H9 (cell line): ENCODE measurements around the gene FBLN7. TPM values are rescaled to one million over a fixed set of nuclear protein-coding genes. Genes with fewer than 3 reads are reported as not detected.

Experiments
- DNase-seq: peaks from one replicate; pipeline ENCODE4 v3.0.0-alpha.2; 2017
- H2AFZ ChIP-seq: one replicate; pipeline ENCODE4 v1.6.1; 2013; ENCODE audit warnings: mild to moderate bottlenecking, low read length, control low read depth, moderate library complexity
- H2AK5ac ChIP-seq: 2 replicates; pipeline ENCODE4 v1.6.1; 2013; ENCODE audit warnings: low read length, control low read depth, mixed read lengths; ENCODE audit not compliant: insufficient read length
- H2BK120ac ChIP-seq: one replicate; pipeline ENCODE4 v1.6.1; 2013; ENCODE audit warnings: low read depth, mild to moderate bottlenecking, low read length, control low read depth, inconsistent platforms; ENCODE audit not compliant: poor library complexity, severe bottlenecking
- H2BK12ac ChIP-seq: 2 replicates; pipeline ENCODE4 v1.6.1; 2013; ENCODE audit warnings: low read length, control low read depth, mixed read lengths, low read depth; ENCODE audit not compliant: insufficient read length
- H2BK15ac ChIP-seq: 2 replicates; pipeline ENCODE4 v1.6.1; 2013; ENCODE audit warnings: low read depth, low read length, control low read depth
- H2BK20ac ChIP-seq: one replicate; pipeline ENCODE4 v1.6.1; 2013; ENCODE audit warnings: low read depth, mild to moderate bottlenecking, low read length, control low read depth, inconsistent platforms; ENCODE audit not compliant: poor library complexity, severe bottlenecking
- H2BK5ac ChIP-seq: 2 replicates; pipeline ENCODE4 v1.6.1; 2013; ENCODE audit warnings: low read length, control low read depth, mixed read lengths; ENCODE audit not compliant: insufficient read length
- H3K14ac ChIP-seq: 2 replicates; pipeline ENCODE4 v1.6.1; 2013; ENCODE audit warnings: low read length, control low read depth; ENCODE audit not compliant: insufficient read depth
- H3K18ac ChIP-seq: 2 replicates; pipeline ENCODE4 v1.6.1; 2013; ENCODE audit warnings: low read depth, mild to moderate bottlenecking, mixed read lengths, low read length, control low read depth; ENCODE audit not compliant: insufficient read length
- H3K23ac ChIP-seq: 2 replicates; pipeline ENCODE4 v1.6.1; 2013; ENCODE audit warnings: low read length, control low read depth, mixed read lengths, low read depth; ENCODE audit not compliant: insufficient read length
- H3K23me2 ChIP-seq: 2 replicates; pipeline ENCODE4 v1.6.1; 2013; ENCODE audit warnings: low read depth, mild to moderate bottlenecking, mixed read lengths, low read length, control low read depth; ENCODE audit not compliant: insufficient read length, poor library complexity, severe bottlenecking
- H3K27ac ChIP-seq: 2 replicates; pipeline ENCODE4 v1.5.1; 2013; ENCODE audit warnings: low read length, control low read depth, mixed read lengths, low read depth; ENCODE audit not compliant: insufficient read length
- H3K27me3 ChIP-seq: 2 replicates; pipeline ENCODE4 v1.6.1; 2013; ENCODE audit warnings: low read length, control low read depth, inconsistent platforms; ENCODE audit not compliant: insufficient read depth
- H3K4ac ChIP-seq: 2 replicates; pipeline ENCODE4 v1.6.1; 2013; ENCODE audit warnings: low read depth, mild to moderate bottlenecking, control low read depth, inconsistent platforms, low read length, moderate library complexity
- H3K4me1 ChIP-seq: 2 replicates; pipeline ENCODE4 v1.6.1; 2013; ENCODE audit warnings: low read length, control low read depth, inconsistent platforms; ENCODE audit not compliant: insufficient read depth
- H3K4me2 ChIP-seq: 2 replicates; pipeline ENCODE4 v1.6.1; 2013; ENCODE audit warnings: low read length, control low read depth, mixed read lengths; ENCODE audit not compliant: insufficient read length, insufficient read depth
- H3K56ac ChIP-seq: 2 replicates; pipeline ENCODE4 v1.6.1; 2013; ENCODE audit warnings: low read depth, mild to moderate bottlenecking, mixed read lengths, low read length, control low read depth; ENCODE audit not compliant: insufficient read length
- H3K79me1 ChIP-seq: 2 replicates; pipeline ENCODE4 v1.6.1; 2013; ENCODE audit warnings: low read depth, mild to moderate bottlenecking, moderate library complexity, low read length, control low read depth, inconsistent platforms; ENCODE audit not compliant: insufficient read depth, poor library complexity, severe bottlenecking
- H3K79me2 ChIP-seq: 2 replicates; pipeline ENCODE4 v1.6.1; 2013; ENCODE audit warnings: low read length, control low read depth, inconsistent platforms; ENCODE audit not compliant: insufficient read depth
- H3K9ac ChIP-seq: 2 replicates; pipeline ENCODE4 v1.6.1; 2013; ENCODE audit warnings: low read length, control low read depth, mixed read lengths; ENCODE audit not compliant: insufficient read length; ENCODE audit errors: extremely low read depth
- H3K9me3 ChIP-seq: one replicate; pipeline ENCODE4 v1.6.1; 2013; ENCODE audit warnings: low read depth, low read length, inconsistent platforms; ENCODE audit not compliant: control insufficient read depth
- H3T11ph ChIP-seq: one replicate; pipeline ENCODE4 v1.6.1; 2013; ENCODE audit warnings: mild to moderate bottlenecking, low read length, control low read depth, inconsistent platforms
- H4K20me1 ChIP-seq: one replicate; pipeline ENCODE4 v1.6.1; 2013; ENCODE audit not compliant: control insufficient read depth, insufficient read length, insufficient read depth
- H4K5ac ChIP-seq: 2 replicates; pipeline ENCODE4 v1.6.1; 2013; ENCODE audit warnings: low read depth, mild to moderate bottlenecking, mixed read lengths, low read length, control low read depth; ENCODE audit not compliant: insufficient read length
- H4K8ac ChIP-seq: replicated peaks from 2 replicates; pipeline ENCODE4 v1.6.1; 2013; ENCODE audit warnings: low read length, control low read depth, mixed read lengths, low read depth; ENCODE audit not compliant: insufficient read length
- H4K91ac ChIP-seq: 2 replicates; pipeline ENCODE4 v1.6.1; 2013; ENCODE audit warnings: low read depth, mild to moderate bottlenecking, moderate library complexity, mixed read lengths, low read length, control low read depth; ENCODE audit not compliant: insufficient read length
- H3K27ac Mint-ChIP-seq, 3 experiments: 2 replicates in 2 of 3; 3 replicates in 1 of 3; pipeline ENCODE4 v1.8.0; 2020 to 2021; ENCODE audit warnings: mixed read lengths in 3 of 3, mild to moderate bottlenecking in 1 of 3, moderate library complexity in 1 of 3
- H3K27me3 Mint-ChIP-seq: 2 replicates; pipeline ENCODE4 v1.8.0; 2021; ENCODE audit warnings: low read depth, mild to moderate bottlenecking, moderate library complexity, mixed read lengths
- H3K36me3 Mint-ChIP-seq, 3 experiments: 2 replicates in 2 of 3; 3 replicates in 1 of 3; pipeline ENCODE4 v1.8.0; 2020 to 2021; ENCODE audit warnings: low read depth in 3 of 3, mixed read lengths in 3 of 3; ENCODE audit not compliant: insufficient read depth in 1 of 3
- H3K4me1 Mint-ChIP-seq, 2 experiments: 2 replicates each; pipeline ENCODE4 v1.8.0; 2020; ENCODE audit warnings: mixed read lengths in 2 of 2
- H3K4me3 Mint-ChIP-seq, 2 experiments: 2 replicates in 1 of 2; 3 replicates in 1 of 2; pipeline ENCODE4 v1.8.0; 2020 to 2021; ENCODE audit warnings: mild to moderate bottlenecking in 2 of 2, mixed read lengths in 2 of 2, moderate library complexity in 1 of 2
- H3K9me3 Mint-ChIP-seq, 2 experiments: 2 replicates in 1 of 2; 3 replicates in 1 of 2; pipeline ENCODE4 v1.8.0; 2020; ENCODE audit warnings: mild to moderate bottlenecking in 2 of 2, mixed read lengths in 2 of 2, moderate library complexity in 1 of 2
- WGBS: extraction: QIAGEN DNeasy Blood & Tissue Kit; methylation state at CpG from one replicate; pipeline ENCODE4 v1.1.7; 2013; ENCODE audit warnings: missing lambda C conversion rate, low lambda C conversion rate, mixed read lengths; ENCODE audit not compliant: insufficient read length; ENCODE audit errors: extremely low coverage; 5-methylcytosine and 5-hydroxymethylcytosine counted together
- total RNA-seq: library from RNA; stranded (reverse); gene quantifications from 2 replicates; pipeline ENCODE4 v1.2.1, GENCODE V29; 2021
- TF ChIP-seq, protein P1 (sequence below): fragments of 200-600 bp; sonication (generic); conservative IDR thresholded peaks from 3 replicates; pipeline ENCODE4 v1.8.0; 2021; ENCODE audit warnings: antibody characterized with exemption, mild to moderate bottlenecking

Gene FBLN7
- total RNA-seq, 1 experiment from 2014 or later = 1.3 TPM

DNA sequence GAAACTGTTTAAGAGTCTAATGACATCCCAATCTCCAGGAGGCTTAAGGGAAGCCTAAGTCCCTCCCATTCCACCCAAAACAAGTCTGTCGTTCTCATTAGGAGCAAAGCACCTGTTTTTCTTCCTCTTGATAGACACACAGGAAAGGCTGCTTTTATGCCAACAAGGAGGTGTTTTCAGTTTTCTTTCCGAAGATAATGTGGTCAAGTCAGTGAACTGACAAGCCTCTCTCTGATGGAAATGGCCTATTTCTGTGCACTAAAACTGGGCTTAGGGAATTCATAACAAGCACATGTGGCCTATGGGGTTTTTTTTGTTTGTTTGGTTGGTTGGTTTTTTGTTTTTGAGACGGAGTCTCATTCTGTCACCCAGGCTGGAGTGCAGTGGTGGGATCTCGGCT, 36.2 kb downstream of the FBLN7 start:
- Histone ChIP-seq H3K14ac (no peak overlapping the region), H2BK20ac (no peak overlapping the region), H3K79me1 (no peaks in the 10 kb centered on the region), H4K5ac (no peak overlapping the region), H3K27me3 (no peaks in the 10 kb centered on the region), H2AK5ac (no peak overlapping the region), H2AFZ (no peak overlapping the region), H3K23me2 (no peaks in the 10 kb centered on the region), H3K23ac (no peak overlapping the region), H3K27ac (no peak overlapping the region), H2BK15ac (no peak overlapping the region), H3K4ac (no peak overlapping the region), H2BK120ac (no peak overlapping the region), H3K18ac (no peak overlapping the region), H3K9me3 (no peaks in the 10 kb centered on the region), H3K9ac (no peak overlapping the region), H3T11ph (no peak overlapping the region), H3K4me2 (no peak overlapping the region), H3K56ac (no peak overlapping the region), H4K91ac (no peak overlapping the region), H4K8ac (no peak overlapping the region), H4K20me1 (no peaks in the 10 kb centered on the region), H2BK5ac (no peak overlapping the region), H3K79me2 (no peaks in the 10 kb centered on the region), H2BK12ac (no peak overlapping the region), H3K4me1 (no peaks in the 10 kb centered on the region; the same call in 1 of the 2 replicates)
- TF ChIP-seq, protein P1, sequence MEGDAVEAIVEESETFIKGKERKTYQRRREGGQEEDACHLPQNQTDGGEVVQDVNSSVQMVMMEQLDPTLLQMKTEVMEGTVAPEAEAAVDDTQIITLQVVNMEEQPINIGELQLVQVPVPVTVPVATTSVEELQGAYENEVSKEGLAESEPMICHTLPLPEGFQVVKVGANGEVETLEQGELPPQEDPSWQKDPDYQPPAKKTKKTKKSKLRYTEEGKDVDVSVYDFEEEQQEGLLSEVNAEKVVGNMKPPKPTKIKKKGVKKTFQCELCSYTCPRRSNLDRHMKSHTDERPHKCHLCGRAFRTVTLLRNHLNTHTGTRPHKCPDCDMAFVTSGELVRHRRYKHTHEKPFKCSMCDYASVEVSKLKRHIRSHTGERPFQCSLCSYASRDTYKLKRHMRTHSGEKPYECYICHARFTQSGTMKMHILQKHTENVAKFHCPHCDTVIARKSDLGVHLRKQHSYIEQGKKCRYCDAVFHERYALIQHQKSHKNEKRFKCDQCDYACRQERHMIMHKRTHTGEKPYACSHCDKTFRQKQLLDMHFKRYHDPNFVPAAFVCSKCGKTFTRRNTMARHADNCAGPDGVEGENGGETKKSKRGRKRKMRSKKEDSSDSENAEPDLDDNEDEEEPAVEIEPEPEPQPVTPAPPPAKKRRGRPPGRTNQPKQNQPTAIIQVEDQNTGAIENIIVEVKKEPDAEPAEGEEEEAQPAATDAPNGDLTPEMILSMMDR = no peak
- H3K4me1 Mint-ChIP-seq = peaks cover 0 to under 1% of the 10 kb centered on the region in 2 experiments; a peak in 1 of 4 replicates
- WGBS = no CpG with 5 or more reads among the region's 4 CpGs
- H3K27ac Mint-ChIP-seq = no peak overlapping the region
- H3K9me3 Mint-ChIP-seq = no peaks in the 10 kb centered on the region; a peak in 1 of 5 replicates
- H3K27me3 Mint-ChIP-seq = peaks cover 1% of the 10 kb centered on the region
- DNase-seq = no peak
- H3K4me3 Mint-ChIP-seq = no peak overlapping the region
- H3K36me3 Mint-ChIP-seq = no peaks in the 10 kb centered on the region
